ENCODE results near the gene B4GALNT4. TPM values are rescaled to one million over a fixed set of nuclear protein-coding genes. Genes with fewer than 3 reads are reported as not detected.

B4GALNT4 gene
- total RNA-seq, 1 experiment from 2014 or later = 88.0 TPM

DNA sequence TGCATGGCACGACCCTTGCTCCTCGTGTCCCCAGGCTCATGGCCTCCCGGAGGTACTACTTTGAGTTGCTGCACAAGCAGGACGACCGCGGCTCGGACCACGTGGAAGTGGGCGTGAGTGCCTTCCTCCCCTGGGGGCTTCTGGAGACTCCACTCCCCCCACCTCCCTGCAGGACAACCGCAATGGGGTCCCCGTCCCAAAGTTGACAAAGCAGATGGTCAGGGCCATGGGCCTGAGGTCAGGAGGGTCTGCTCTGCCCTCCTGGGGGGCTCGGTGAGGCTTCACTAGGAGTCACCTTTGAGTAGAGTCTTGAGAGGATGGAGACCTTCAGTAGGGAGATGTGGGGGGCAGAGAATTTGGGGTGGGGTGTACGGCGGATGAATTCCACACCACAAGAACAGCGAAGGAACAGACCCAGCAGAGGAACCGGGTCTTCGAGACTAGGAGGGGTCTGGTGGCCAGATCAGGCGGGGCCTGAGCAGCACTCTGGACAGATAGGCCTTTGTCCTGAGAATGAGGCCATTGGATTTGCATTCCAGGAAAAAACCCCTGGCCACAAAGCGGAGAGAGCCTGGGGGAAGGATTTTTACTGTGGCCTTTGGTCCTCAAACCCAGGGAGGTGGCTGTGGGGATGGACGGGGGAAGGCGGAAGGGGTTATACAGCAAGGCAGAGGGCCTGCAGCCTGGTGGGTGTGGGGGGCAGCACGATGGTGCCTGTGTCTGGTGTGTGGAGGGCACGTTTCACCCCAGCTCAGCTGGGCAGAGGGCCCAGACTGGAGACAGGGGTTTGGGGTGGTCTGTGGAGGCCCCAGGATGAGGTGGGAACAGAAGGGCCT, 4.6 kb downstream of the B4GALNT4 start:
- peaks cover 7% of the 10 kb centered on the region for H3K4me1 Mint-ChIP-seq
- 0 out of 2 replicates have a peak overlapping the region, but pooled peaks have one; percentile 11 for H3K27ac Mint-ChIP-seq
- ATAC-seq = no peak
- DNase-seq (ENCODE audit: low spot score) = no peak
- TF ChIP-seq, protein P1, sequence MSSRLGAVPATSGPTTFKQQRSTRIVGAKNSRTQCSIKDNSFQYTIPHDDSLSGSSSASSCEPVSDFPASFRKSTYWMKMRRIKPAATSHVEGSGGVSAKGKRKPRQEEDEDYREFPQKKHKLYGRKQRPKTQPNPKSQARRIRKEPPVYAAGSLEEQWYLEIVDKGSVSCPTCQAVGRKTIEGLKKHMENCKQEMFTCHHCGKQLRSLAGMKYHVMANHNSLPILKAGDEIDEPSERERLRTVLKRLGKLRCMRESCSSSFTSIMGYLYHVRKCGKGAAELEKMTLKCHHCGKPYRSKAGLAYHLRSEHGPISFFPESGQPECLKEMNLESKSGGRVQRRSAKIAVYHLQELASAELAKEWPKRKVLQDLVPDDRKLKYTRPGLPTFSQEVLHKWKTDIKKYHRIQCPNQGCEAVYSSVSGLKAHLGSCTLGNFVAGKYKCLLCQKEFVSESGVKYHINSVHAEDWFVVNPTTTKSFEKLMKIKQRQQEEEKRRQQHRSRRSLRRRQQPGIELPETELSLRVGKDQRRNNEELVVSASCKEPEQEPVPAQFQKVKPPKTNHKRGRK (CRISPR knock-in tag; IDR thresholded peaks at IDR 0.05; ENCODE audit: borderline replicate concordance) = no peak
- TF ChIP-seq, protein P2, sequence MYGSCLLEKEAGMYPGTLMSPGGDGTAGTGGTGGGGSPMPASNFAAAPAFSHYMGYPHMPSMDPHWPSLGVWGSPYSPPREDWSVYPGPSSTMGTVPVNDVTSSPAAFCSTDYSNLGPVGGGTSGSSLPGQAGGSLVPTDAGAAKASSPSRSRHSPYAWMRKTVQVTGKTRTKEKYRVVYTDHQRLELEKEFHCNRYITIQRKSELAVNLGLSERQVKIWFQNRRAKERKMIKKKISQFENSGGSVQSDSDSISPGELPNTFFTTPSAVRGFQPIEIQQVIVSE (CRISPR knock-in tag; IDR thresholded peaks at IDR 0.05; ENCODE audit: borderline replicate concordance) = no peak
- TF ChIP-seq, protein P3, sequence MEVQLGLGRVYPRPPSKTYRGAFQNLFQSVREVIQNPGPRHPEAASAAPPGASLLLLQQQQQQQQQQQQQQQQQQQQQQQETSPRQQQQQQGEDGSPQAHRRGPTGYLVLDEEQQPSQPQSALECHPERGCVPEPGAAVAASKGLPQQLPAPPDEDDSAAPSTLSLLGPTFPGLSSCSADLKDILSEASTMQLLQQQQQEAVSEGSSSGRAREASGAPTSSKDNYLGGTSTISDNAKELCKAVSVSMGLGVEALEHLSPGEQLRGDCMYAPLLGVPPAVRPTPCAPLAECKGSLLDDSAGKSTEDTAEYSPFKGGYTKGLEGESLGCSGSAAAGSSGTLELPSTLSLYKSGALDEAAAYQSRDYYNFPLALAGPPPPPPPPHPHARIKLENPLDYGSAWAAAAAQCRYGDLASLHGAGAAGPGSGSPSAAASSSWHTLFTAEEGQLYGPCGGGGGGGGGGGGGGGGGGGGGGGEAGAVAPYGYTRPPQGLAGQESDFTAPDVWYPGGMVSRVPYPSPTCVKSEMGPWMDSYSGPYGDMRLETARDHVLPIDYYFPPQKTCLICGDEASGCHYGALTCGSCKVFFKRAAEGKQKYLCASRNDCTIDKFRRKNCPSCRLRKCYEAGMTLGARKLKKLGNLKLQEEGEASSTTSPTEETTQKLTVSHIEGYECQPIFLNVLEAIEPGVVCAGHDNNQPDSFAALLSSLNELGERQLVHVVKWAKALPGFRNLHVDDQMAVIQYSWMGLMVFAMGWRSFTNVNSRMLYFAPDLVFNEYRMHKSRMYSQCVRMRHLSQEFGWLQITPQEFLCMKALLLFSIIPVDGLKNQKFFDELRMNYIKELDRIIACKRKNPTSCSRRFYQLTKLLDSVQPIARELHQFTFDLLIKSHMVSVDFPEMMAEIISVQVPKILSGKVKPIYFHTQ (CRISPR knock-in tag; IDR thresholded peaks at IDR 0.05) = no peak
- no peak for TF ChIP-seq ZNF532 (CRISPR knock-in tag; IDR thresholded peaks at IDR 0.05; ENCODE audit: borderline replicate concordance)
- TF ChIP-seq ZNF138 (CRISPR knock-in tag; conservative IDR thresholded peaks at IDR 0.05) = no peak
- TF ChIP-seq EMX1 (CRISPR knock-in tag; IDR thresholded peaks at IDR 0.05) = no peak
- no peak for TF ChIP-seq ATF1 (CRISPR knock-in tag; IDR thresholded peaks at IDR 0.05)
- TF ChIP-seq, protein P4, sequence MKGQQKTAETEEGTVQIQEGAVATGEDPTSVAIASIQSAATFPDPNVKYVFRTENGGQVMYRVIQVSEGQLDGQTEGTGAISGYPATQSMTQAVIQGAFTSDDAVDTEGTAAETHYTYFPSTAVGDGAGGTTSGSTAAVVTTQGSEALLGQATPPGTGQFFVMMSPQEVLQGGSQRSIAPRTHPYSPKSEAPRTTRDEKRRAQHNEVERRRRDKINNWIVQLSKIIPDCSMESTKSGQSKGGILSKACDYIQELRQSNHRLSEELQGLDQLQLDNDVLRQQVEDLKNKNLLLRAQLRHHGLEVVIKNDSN (CRISPR knock-in tag; IDR thresholded peaks at IDR 0.05) = no peak
- TF ChIP-seq CREB1 (CRISPR knock-in tag; IDR thresholded peaks at IDR 0.05) = no peak
- TF ChIP-seq, protein P5, sequence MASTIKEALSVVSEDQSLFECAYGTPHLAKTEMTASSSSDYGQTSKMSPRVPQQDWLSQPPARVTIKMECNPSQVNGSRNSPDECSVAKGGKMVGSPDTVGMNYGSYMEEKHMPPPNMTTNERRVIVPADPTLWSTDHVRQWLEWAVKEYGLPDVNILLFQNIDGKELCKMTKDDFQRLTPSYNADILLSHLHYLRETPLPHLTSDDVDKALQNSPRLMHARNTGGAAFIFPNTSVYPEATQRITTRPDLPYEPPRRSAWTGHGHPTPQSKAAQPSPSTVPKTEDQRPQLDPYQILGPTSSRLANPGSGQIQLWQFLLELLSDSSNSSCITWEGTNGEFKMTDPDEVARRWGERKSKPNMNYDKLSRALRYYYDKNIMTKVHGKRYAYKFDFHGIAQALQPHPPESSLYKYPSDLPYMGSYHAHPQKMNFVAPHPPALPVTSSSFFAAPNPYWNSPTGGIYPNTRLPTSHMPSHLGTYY (CRISPR knock-in tag; IDR thresholded peaks at IDR 0.05) = no peak
- no peak for TF ChIP-seq FOXJ3 (CRISPR knock-in tag; IDR thresholded peaks at IDR 0.05; ENCODE audit: borderline replicate concordance)
- TF ChIP-seq, protein P6, sequence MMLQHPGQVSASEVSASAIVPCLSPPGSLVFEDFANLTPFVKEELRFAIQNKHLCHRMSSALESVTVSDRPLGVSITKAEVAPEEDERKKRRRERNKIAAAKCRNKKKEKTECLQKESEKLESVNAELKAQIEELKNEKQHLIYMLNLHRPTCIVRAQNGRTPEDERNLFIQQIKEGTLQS (CRISPR knock-in tag; conservative IDR thresholded peaks at IDR 0.05) = no peak
- no peak for TF ChIP-seq FOXP1 (CRISPR knock-in tag; IDR thresholded peaks at IDR 0.05; ENCODE audit: borderline replicate concordance)
- TF ChIP-seq, protein P7, sequence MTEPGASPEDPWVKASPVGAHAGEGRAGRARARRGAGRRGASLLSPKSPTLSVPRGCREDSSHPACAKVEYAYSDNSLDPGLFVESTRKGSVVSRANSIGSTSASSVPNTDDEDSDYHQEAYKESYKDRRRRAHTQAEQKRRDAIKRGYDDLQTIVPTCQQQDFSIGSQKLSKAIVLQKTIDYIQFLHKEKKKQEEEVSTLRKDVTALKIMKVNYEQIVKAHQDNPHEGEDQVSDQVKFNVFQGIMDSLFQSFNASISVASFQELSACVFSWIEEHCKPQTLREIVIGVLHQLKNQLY (CRISPR knock-in tag; IDR thresholded peaks at IDR 0.05) = no peak
- TF ChIP-seq IRF2 (CRISPR knock-in tag; IDR thresholded peaks at IDR 0.05; ENCODE audit: borderline replicate concordance, low read depth) = no peak
- ChIA-PET POLR2A (no interaction called here), CTCF (no interaction called here)
- H3K9me3 Mint-ChIP-seq = 0 out of 2 replicates have a peak, but pooled peaks cover 7% of the 10 kb centered on the region
- H3K4me3 Mint-ChIP-seq = no peak overlapping the region
- H3K36me3 Mint-ChIP-seq = peaks cover 21% of the 10 kb centered on the region
- no peaks in the 10 kb centered on the region for H3K27me3 Mint-ChIP-seq (ENCODE audit: low read depth)

Data from WTC11 (cell line).